HG03103 (cell line): ENCODE results near the gene NFATC4.
"Not testable (repeated sequence)": the region's sequence is repeated elsewhere in the genome, so short reads cannot be mapped to it uniquely, and the experiment has no call there.

Source experiments
- ATAC-seq: cut with Tn5 transposase; IDR thresholded peaks from one replicate; pipeline ENCODE4 v1.9.1; 2021; ENCODE audit warnings: low read depth; ENCODE audit not compliant: unreplicated experiment

Gene NFATC4

GRCh38 chr14:24366413-24366720 lies 1.6 kb upstream of the NFATC4 start:
- ATAC-seq, result no peak

- ATAC-seq, result peak; percentile 50
Measured at GRCh38 chr14:24366721-24367513, 1.1 kb upstream of the NFATC4 start.

GRCh38 chr14:24368212-24368561 lies 203 bp downstream of the NFATC4 start:
- no peak for ATAC-seq

GRCh38 chr14:24368562-24369252 lies 723 bp downstream of the NFATC4 start:
- no peak for ATAC-seq

GRCh38 chr14:24369463-24369862 lies 1.5 kb downstream of the NFATC4 start:
- no peak for ATAC-seq

- no peak for ATAC-seq
Measured at GRCh38 chr14:24369907-24370687, 2.1 kb downstream of the NFATC4 start.

GRCh38 chr14:24370748-24371147 lies 2.8 kb downstream of the NFATC4 start:
- no peak for ATAC-seq

GRCh38 chr14:24371605-24372004 lies 3.6 kb downstream of the NFATC4 start:
- not testable (repeated sequence) for ATAC-seq

GRCh38 chr14:24372701-24373416 lies 4.9 kb downstream of the NFATC4 start:
- no peak for ATAC-seq

GRCh38 chr14:24376448-24377070 lies 8.6 kb downstream of the NFATC4 start:
- ATAC-seq, result no peak

- ATAC-seq, result no peak
Measured at GRCh38 chr14:24377126-24377525, 9.1 kb downstream of the NFATC4 start.

GRCh38 chr14:24377657-24378056 lies 9.7 kb downstream of the NFATC4 start:
- no peak for ATAC-seq

GRCh38 chr14:24378327-24378726 lies 10.3 kb downstream of the NFATC4 start:
- ATAC-seq, result no peak

- no peak for ATAC-seq
Measured at GRCh38 chr14:24378981-24379906, 11.3 kb downstream of the NFATC4 start.

- ATAC-seq, result no peak
Measured at GRCh38 chr14:24379907-24380730, 12.1 kb downstream of the NFATC4 start.

GRCh38 chr14:24381363-24382063 lies 13.5 kb downstream of the NFATC4 start:
- ATAC-seq, result no peak

- ATAC-seq, result no peak
Measured at GRCh38 chr14:24382064-24382371, 14.0 kb downstream of the NFATC4 start.

GRCh38 chr14:24384169-24384568 lies 16.2 kb downstream of the NFATC4 start:
- no peak for ATAC-seq
